Measurements from ENCODE around the gene GRIA1.

Gene GRIA1

DNA sequence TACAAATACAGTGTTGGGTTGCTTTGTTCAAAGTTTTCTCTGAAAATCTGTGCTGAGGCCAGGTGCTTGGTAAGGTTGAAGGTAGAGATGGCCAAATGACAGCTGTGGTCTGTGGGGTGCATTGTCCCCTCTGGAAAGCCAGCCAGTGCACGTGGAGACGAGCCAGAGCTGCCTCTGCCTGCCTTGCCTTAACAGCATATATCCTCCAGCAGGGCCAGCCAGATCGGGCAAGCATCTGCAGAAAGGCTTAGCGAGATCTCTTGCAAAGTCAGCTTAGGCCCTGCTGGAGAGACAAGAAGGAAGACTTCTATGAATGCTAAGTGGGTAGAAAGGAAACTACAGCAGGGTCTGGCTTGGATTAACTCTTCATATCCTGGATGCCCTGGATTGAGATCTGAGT is 49.5 kb downstream of the GRIA1 start:
- Histone ChIP-seq H3K27me3 (ENCODE audit: insufficient read depth, low read length) (no peaks in the 10 kb centered on the region), H3K36me3 (ENCODE audit: insufficient read depth, low read length) (no peaks in the 10 kb centered on the region), H3K4me3 (ENCODE audit: low read length) (no peak overlapping the region), H2AFZ (ENCODE audit: low read depth, low read length) (no peak overlapping the region), H3K4me1 (ENCODE audit: insufficient read depth, low read length) (peaks cover 35% of the 10 kb centered on the region), H3K9me3 (ENCODE audit: low read length) (no peaks in the 10 kb centered on the region)

- H3K4me3 ChIP-seq (ENCODE audit: low read length), result no peak overlapping the region
- H3K27me3 ChIP-seq (ENCODE audit: insufficient read depth, low read length), result no peaks in the 10 kb centered on the region
- no peaks in the 10 kb centered on the region for H3K9me3 ChIP-seq (ENCODE audit: low read length)
- no peak overlapping the region for H2AFZ ChIP-seq (ENCODE audit: low read depth, low read length)
- no peaks in the 10 kb centered on the region for H3K36me3 ChIP-seq (ENCODE audit: insufficient read depth, low read length)
- H3K4me1 ChIP-seq (ENCODE audit: insufficient read depth, low read length), result peaks cover 12% of the 10 kb centered on the region
These were observed 52.1 kb downstream of the GRIA1 start for GRCh38 chr5:153542536-153542935.

- no peaks in the 10 kb centered on the region for H3K36me3 ChIP-seq (ENCODE audit: insufficient read depth, low read length)
- H3K9me3 ChIP-seq (ENCODE audit: low read length), result no peaks in the 10 kb centered on the region
- no peaks in the 10 kb centered on the region for H3K27me3 ChIP-seq (ENCODE audit: insufficient read depth, low read length)
- H2AFZ ChIP-seq (ENCODE audit: low read depth, low read length), result no peak overlapping the region
- peaks cover 6% of the 10 kb centered on the region for H3K4me1 ChIP-seq (ENCODE audit: insufficient read depth, low read length)
- H3K4me3 ChIP-seq (ENCODE audit: low read length), result no peak overlapping the region
These were observed 52.8 kb downstream of the GRIA1 start for GRCh38 chr5:153543288-153543687.

- Histone ChIP-seq H3K9me3 (ENCODE audit: low read length) (no peaks in the 10 kb centered on the region), H3K36me3 (ENCODE audit: insufficient read depth, low read length) (no peaks in the 10 kb centered on the region), H3K27me3 (ENCODE audit: insufficient read depth, low read length) (no peaks in the 10 kb centered on the region), H2AFZ (ENCODE audit: low read depth, low read length) (no peak overlapping the region), H3K4me1 (ENCODE audit: insufficient read depth, low read length) (peaks cover 6% of the 10 kb centered on the region), H3K4me3 (ENCODE audit: low read length) (no peak overlapping the region)
These were observed 53.5 kb downstream of the GRIA1 start for GRCh38 chr5:153543959-153544470.

DNA sequence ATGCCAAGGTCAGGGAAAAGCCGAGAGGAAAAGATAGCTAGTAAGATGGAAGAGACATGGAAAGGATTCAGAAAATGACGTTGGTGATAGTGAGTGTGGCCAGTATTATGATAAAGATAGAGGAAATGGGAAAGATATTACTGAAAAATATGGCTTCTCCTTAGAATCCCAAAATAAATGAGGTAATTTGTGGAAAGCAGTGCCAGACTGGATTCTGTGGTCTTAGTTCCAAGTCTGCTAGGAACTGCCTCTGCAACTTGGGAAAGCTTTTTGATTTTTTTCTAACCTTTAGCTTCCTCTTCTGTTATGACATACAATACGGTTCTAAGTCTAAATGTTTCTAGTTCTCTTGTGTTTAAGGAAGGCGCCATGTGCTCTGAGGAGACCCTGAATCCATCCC is 54.2 kb downstream of the GRIA1 start:
- Histone ChIP-seq H3K36me3 (ENCODE audit: insufficient read depth, low read length) (no peaks in the 10 kb centered on the region), H3K4me1 (ENCODE audit: insufficient read depth, low read length) (peaks cover 6% of the 10 kb centered on the region), H3K9me3 (ENCODE audit: low read length) (no peaks in the 10 kb centered on the region), H3K27me3 (ENCODE audit: insufficient read depth, low read length) (no peaks in the 10 kb centered on the region), H2AFZ (ENCODE audit: low read depth, low read length) (no peak overlapping the region), H3K4me3 (ENCODE audit: low read length) (no peak overlapping the region)

DNA sequence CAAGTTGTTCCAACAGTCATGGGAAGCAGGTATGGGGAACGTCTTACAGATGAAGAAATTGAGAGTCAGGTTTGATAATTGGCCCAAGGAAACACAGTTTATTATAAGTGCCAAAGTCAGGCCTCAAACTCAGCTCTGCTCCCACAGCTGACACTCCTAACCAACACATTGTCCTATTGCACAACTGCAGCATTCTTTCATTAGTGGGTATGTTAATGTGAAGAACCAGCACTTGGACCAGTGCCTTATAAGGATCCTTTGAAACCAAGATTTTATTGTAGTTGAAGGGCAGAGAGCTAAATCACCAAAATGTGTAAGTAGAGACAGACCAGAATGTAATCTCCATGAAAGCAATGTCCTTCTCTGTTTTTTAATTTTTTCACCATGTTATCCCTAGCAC is 56.1 kb downstream of the GRIA1 start:
- H3K36me3 ChIP-seq (ENCODE audit: insufficient read depth, low read length), result no peaks in the 10 kb centered on the region
- H3K9me3 ChIP-seq (ENCODE audit: low read length), result no peaks in the 10 kb centered on the region
- H3K4me1 ChIP-seq (ENCODE audit: insufficient read depth, low read length), result peaks cover 10% of the 10 kb centered on the region
- no peak overlapping the region for H2AFZ ChIP-seq (ENCODE audit: low read depth, low read length)
- no peak overlapping the region for H3K4me3 ChIP-seq (ENCODE audit: low read length)
- H3K27me3 ChIP-seq (ENCODE audit: insufficient read depth, low read length), result no peaks in the 10 kb centered on the region

DNA sequence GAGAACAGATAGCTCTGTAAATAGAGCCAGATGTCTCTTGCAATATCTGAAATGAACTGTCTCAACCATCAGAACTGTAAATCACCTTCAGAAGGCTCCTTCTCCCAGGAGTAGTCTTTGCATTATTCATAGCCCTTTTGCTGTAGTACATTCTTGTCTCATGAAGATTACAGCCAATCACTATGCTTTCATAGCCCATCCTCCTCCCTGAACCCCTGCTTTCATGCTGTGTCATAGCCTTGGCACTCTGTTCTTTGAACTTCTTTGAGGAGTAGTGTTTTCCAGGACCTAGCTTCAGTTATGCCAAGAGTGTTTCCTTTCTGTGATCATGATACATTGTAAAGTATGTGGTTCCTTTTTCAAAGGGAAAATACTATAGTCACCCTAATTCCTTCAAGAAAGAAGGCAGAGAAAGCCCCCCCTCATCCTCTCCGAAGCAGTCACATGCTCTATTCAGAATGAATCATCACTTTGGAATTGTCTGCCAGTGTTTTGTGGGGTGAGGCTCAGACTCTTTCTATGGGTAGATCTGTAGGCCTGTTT is 61.1 kb downstream of the GRIA1 start:
- peak overlapping the region; percentile 18 for H3K4me3 ChIP-seq (ENCODE audit: low read length)
- no peaks in the 10 kb centered on the region for H3K27me3 ChIP-seq (ENCODE audit: insufficient read depth, low read length)
- H3K9me3 ChIP-seq (ENCODE audit: low read length), result no peaks in the 10 kb centered on the region
- peaks cover 36% of the 10 kb centered on the region for H3K4me1 ChIP-seq (ENCODE audit: insufficient read depth, low read length)
- no peaks in the 10 kb centered on the region for H3K36me3 ChIP-seq (ENCODE audit: insufficient read depth, low read length)
- peak overlapping the region; percentile 52 for H2AFZ ChIP-seq (ENCODE audit: low read depth, low read length)

GRCh38 chr5:153552886-153553285 is 62.4 kb downstream of the GRIA1 start:
- Histone ChIP-seq H3K9me3 (ENCODE audit: low read length) (no peaks in the 10 kb centered on the region), H3K4me1 (ENCODE audit: insufficient read depth, low read length) (peaks cover 36% of the 10 kb centered on the region), H2AFZ (ENCODE audit: low read depth, low read length) (no peak overlapping the region), H3K4me3 (ENCODE audit: low read length) (no peak overlapping the region), H3K27me3 (ENCODE audit: insufficient read depth, low read length) (no peaks in the 10 kb centered on the region), H3K36me3 (ENCODE audit: insufficient read depth, low read length) (no peaks in the 10 kb centered on the region)

- no peaks in the 10 kb centered on the region for H3K36me3 ChIP-seq (ENCODE audit: insufficient read depth, low read length)
These were observed 65.1 kb downstream of the GRIA1 start for GRCh38 chr5:153555420-153556114.

GRCh38 chr5:153558957-153559356 is 68.5 kb downstream of the GRIA1 start:
- peaks cover 22% of the 10 kb centered on the region for H3K4me1 ChIP-seq (ENCODE audit: insufficient read depth, low read length)
- no peaks in the 10 kb centered on the region for H3K36me3 ChIP-seq (ENCODE audit: insufficient read depth, low read length)
- H3K4me3 ChIP-seq (ENCODE audit: low read length), result no peak overlapping the region
- peaks cover 7% of the 10 kb centered on the region for H3K9me3 ChIP-seq (ENCODE audit: low read length)
- no peak overlapping the region for H2AFZ ChIP-seq (ENCODE audit: low read depth, low read length)
- no peaks in the 10 kb centered on the region for H3K27me3 ChIP-seq (ENCODE audit: insufficient read depth, low read length)

More at GRCh38 chr5:153555420-153556114, 65.1 kb downstream of the GRIA1 start:
- no peak overlapping the region for H3K4me3 ChIP-seq (ENCODE audit: low read length)
- H3K4me1 ChIP-seq (ENCODE audit: insufficient read depth, low read length), result peaks cover 43% of the 10 kb centered on the region
- H3K27me3 ChIP-seq (ENCODE audit: insufficient read depth, low read length), result no peaks in the 10 kb centered on the region
- peaks cover 3% of the 10 kb centered on the region for H3K9me3 ChIP-seq (ENCODE audit: low read length)
- no peak overlapping the region for H2AFZ ChIP-seq (ENCODE audit: low read depth, low read length)

GRCh38 chr5:153559926-153560325 is 69.5 kb downstream of the GRIA1 start:
- peaks cover 22% of the 10 kb centered on the region for H3K4me1 ChIP-seq (ENCODE audit: insufficient read depth, low read length)
- H3K4me3 ChIP-seq (ENCODE audit: low read length), result no peak overlapping the region
- no peaks in the 10 kb centered on the region for H3K27me3 ChIP-seq (ENCODE audit: insufficient read depth, low read length)
- H2AFZ ChIP-seq (ENCODE audit: low read depth, low read length), result no peak overlapping the region
- no peaks in the 10 kb centered on the region for H3K36me3 ChIP-seq (ENCODE audit: insufficient read depth, low read length)
- H3K9me3 ChIP-seq (ENCODE audit: low read length), result peaks cover 7% of the 10 kb centered on the region

DNA sequence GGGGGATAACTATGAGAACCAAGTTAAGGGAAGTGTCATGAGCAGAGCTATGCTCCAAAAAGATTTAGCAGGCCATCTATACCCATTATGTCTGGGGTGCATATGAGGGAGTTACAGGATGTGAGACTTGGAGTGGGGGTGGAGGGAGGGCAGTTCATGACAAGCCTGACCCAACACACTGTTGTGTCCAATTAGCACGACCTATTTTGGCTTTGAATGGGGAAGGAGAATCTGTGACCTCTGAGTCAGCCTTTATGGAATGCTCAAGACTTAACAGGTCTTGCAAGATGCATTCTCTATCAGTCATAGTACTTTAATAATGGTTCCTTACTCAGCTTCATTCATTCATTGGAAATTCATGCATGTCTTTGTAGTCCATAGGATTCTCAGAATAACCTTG is 71.7 kb downstream of the GRIA1 start:
- Histone ChIP-seq H3K9me3 (ENCODE audit: low read length) (peaks cover 7% of the 10 kb centered on the region), H3K36me3 (ENCODE audit: insufficient read depth, low read length) (no peaks in the 10 kb centered on the region), H3K4me1 (ENCODE audit: insufficient read depth, low read length) (peaks cover 14% of the 10 kb centered on the region), H3K27me3 (ENCODE audit: insufficient read depth, low read length) (no peaks in the 10 kb centered on the region), H2AFZ (ENCODE audit: low read depth, low read length) (no peak overlapping the region), H3K4me3 (ENCODE audit: low read length) (no peak overlapping the region)

- Histone ChIP-seq H3K4me3 (ENCODE audit: low read length) (no peak overlapping the region), H3K9me3 (ENCODE audit: low read length) (peaks cover 5% of the 10 kb centered on the region), H3K27me3 (ENCODE audit: insufficient read depth, low read length) (no peaks in the 10 kb centered on the region), H3K4me1 (ENCODE audit: insufficient read depth, low read length) (peaks cover 10% of the 10 kb centered on the region), H2AFZ (ENCODE audit: low read depth, low read length) (no peak overlapping the region), H3K36me3 (ENCODE audit: insufficient read depth, low read length) (no peaks in the 10 kb centered on the region)
These were observed 75.4 kb downstream of the GRIA1 start for GRCh38 chr5:153565822-153566221.

Measured in neuron (in vitro differentiated cells).